Neuron (in vitro differentiated cells): ENCODE data around the gene CDKN2C.

Source experiments
- H2AFZ ChIP-seq: one replicate; pipeline ENCODE4 v1.6.1; 2013; ENCODE audit warnings: low read depth, mild to moderate bottlenecking, inconsistent platforms, low read length, moderate library complexity
- H3K27me3 ChIP-seq: one replicate; pipeline ENCODE4 v1.6.1; 2013; ENCODE audit warnings: low read length; ENCODE audit not compliant: insufficient read depth
- H3K36me3 ChIP-seq: one replicate; pipeline ENCODE4 v1.6.1; 2013; ENCODE audit warnings: low read length; ENCODE audit not compliant: insufficient read depth
- H3K4me1 ChIP-seq: one replicate; pipeline ENCODE4 v1.6.1; 2013; ENCODE audit warnings: low read length; ENCODE audit not compliant: insufficient read depth
- H3K4me3 ChIP-seq: 2 replicates; pipeline ENCODE4 v1.5.1; 2013; ENCODE audit warnings: mild to moderate bottlenecking, low read length, moderate library complexity
- H3K9me3 ChIP-seq: one replicate; pipeline ENCODE4 v1.6.1; 2013; ENCODE audit warnings: low read length

Gene CDKN2C

DNA sequence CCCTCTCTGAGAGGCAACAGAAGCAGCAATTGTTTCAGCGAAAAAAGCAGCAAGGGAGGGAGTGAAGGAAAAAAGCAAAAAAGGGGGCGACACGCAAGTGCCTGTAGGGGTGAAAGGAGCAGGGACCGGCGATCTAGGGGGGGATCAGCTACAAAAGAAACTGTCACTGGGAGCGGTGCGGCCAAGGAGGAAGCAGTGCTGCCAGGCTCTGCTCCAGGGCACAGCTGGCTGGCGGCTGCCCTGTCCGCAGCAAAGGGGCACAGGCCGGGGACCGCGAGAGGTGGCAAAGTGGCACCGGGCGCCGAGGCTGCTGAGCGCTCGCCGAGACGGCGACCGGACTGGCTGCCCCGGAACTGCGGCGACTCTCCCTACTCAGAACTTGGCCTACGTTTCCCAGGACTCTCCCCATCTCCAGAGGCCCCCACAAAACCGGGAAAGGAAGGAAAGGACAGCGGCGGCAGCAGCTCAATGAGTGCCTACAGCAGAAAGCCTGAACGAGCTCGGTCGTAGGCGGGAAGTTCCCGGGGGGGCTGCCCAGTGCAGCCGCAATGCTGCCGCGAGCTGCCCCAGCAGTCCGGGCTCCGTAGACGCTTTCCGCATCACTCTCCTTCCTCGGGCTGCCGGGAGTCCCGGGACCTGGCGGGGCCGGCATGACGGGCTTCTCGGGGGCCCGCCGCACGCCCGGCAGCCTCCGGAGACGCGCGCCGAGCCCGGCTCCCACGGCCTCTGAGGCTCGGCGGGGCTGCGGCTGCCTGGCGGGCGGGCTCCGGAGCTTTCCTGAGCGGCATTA is 1.0 kb upstream of the CDKN2C start:
- Histone ChIP-seq H2AFZ (peak overlapping the region; percentile 82), H3K9me3 (no peaks in the 10 kb centered on the region), H3K36me3 (no peaks in the 10 kb centered on the region), H3K4me1 (peaks cover 20% of the 10 kb centered on the region), H3K4me3 (peak overlapping the region; percentile 63), H3K27me3 (no peaks in the 10 kb centered on the region)

DNA sequence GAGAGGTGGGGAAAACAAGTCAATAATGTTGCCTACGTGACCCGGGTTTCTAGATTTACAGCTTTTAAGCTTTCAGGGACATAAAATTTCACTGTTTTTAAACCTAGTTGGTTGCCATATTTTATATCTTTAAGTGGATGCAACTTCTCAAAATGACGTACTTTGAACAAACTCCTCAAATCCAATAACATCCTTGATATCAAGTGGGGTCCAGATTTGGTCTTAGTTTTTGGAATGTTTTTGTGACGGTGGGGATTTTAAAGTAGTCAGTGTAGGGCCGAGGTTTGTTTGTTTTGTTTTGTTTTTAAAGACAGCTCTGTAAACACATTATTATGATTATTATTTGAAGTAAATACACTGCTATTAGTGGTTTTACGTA is 453 bp downstream of the CDKN2C start:
- H2AFZ ChIP-seq, result peak overlapping the region; percentile 82
- H3K36me3 ChIP-seq, result no peaks in the 10 kb centered on the region
- H3K4me1 ChIP-seq, result peaks cover 20% of the 10 kb centered on the region
- H3K9me3 ChIP-seq, result no peaks in the 10 kb centered on the region
- H3K27me3 ChIP-seq, result peaks cover 2% of the 10 kb centered on the region
- peak overlapping the region; percentile 63 for H3K4me3 ChIP-seq

DNA sequence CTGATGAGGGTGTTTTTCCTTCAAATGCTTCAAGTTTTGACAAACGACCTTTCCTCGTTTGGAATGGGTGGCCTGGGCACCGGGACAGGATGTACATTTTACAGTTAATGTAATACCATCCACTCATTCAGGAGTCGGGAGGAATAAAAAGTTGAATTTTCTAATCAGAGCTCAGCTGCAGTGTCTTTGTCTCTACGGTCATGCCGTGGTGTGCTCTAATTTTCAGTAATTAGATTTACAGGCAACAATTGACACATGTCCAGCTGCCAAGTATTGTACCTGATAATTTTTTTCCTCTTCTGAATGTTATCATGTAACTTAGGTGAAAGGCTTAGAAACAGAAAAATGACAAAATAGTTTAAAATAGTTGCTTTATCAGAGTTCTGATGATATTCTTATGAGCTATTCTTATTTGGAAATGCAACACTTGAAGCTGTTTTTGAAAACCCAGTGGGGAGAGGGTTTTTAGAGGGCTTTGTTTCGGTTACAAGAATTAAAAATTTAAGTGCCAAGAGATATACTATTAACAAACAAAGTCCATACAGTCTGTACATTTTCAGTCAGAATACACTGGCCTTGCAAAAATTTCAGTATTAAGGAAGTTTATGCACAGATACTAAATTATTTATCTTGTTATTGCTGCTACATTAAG is 1.0 kb downstream of the CDKN2C start:
- no peaks in the 10 kb centered on the region for H3K9me3 ChIP-seq
- H3K4me1 ChIP-seq, result peaks cover 20% of the 10 kb centered on the region
- H2AFZ ChIP-seq, result peak overlapping the region; percentile 82
- peak overlapping the region; percentile 63 for H3K4me3 ChIP-seq
- H3K36me3 ChIP-seq, result no peaks in the 10 kb centered on the region
- H3K27me3 ChIP-seq, result peaks cover 7% of the 10 kb centered on the region

DNA sequence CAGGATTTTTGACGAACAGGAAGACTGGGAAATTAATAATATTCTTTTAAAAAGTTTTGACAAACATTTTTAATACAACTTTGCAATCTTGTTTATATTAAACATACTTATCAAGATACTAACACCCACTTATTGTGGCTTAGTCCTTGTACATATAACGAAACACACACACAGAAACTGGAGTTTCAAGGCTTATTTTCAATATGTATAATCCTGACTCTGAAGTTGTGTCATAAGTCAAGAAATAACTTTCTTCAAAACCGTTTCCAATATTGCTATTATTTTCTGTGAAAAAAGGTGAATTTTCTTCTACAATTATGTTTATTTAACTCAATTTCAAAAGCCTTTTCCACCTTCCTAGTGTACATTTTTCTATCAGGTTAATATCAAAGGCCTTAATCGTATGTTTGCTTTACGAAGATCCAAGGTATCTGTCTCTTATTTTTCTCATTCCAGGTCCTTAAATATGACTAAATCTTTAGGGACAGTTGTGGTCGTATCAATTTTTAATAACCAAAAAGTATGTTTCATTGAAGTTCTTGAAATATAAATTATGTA is 1.8 kb downstream of the CDKN2C start:
- H3K4me1 ChIP-seq, result peaks cover 24% of the 10 kb centered on the region
- H2AFZ ChIP-seq, result no peak overlapping the region
- H3K36me3 ChIP-seq, result no peaks in the 10 kb centered on the region
- no peaks in the 10 kb centered on the region for H3K9me3 ChIP-seq
- H3K27me3 ChIP-seq, result peaks cover 15% of the 10 kb centered on the region
- H3K4me3 ChIP-seq, result no peak overlapping the region

DNA sequence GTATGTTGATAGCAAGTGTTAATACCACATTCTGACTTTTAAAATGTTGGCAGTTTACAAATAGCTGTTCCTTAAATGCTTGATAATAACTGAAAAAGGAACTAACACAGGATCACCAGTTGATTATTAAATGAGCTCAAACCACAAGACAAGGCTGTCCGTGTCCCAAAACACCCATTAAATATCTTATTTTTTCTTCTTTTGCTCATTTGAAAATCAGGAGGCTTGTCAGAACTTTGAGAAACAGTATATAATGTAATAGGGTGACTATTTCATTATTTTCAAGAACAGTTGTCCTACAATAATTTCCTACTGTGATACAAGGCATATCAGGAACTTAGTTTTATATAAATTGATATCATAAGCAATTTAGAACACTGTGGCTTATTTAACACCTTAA is 2.7 kb downstream of the CDKN2C start:
- Histone ChIP-seq H2AFZ (no peak overlapping the region), H3K4me3 (no peak overlapping the region), H3K36me3 (no peaks in the 10 kb centered on the region), H3K4me1 (peaks cover 32% of the 10 kb centered on the region), H3K27me3 (peaks cover 22% of the 10 kb centered on the region), H3K9me3 (no peaks in the 10 kb centered on the region)

DNA sequence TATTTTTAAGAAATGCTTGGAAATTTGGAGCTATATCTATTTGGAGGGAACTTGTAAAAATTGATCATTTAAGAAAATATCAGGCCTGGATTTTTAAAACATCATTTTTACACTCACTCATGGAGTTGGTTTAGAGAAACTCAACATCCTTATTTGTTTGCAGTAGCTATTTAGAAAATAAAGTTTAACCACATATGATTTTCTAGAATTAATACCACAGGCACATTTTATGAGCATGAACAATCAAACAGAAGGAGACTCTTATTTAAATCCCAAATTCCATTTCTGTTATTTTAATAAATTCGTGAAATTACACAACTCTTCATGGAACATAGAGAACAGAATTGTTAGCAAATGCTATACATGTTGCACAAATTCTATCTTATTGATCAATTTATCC is 3.2 kb downstream of the CDKN2C start:
- no peaks in the 10 kb centered on the region for H3K9me3 ChIP-seq
- H3K27me3 ChIP-seq, result peaks cover 25% of the 10 kb centered on the region
- H3K36me3 ChIP-seq, result no peaks in the 10 kb centered on the region
- H3K4me1 ChIP-seq, result peaks cover 36% of the 10 kb centered on the region
- H3K4me3 ChIP-seq, result no peak overlapping the region
- H2AFZ ChIP-seq, result no peak overlapping the region

DNA sequence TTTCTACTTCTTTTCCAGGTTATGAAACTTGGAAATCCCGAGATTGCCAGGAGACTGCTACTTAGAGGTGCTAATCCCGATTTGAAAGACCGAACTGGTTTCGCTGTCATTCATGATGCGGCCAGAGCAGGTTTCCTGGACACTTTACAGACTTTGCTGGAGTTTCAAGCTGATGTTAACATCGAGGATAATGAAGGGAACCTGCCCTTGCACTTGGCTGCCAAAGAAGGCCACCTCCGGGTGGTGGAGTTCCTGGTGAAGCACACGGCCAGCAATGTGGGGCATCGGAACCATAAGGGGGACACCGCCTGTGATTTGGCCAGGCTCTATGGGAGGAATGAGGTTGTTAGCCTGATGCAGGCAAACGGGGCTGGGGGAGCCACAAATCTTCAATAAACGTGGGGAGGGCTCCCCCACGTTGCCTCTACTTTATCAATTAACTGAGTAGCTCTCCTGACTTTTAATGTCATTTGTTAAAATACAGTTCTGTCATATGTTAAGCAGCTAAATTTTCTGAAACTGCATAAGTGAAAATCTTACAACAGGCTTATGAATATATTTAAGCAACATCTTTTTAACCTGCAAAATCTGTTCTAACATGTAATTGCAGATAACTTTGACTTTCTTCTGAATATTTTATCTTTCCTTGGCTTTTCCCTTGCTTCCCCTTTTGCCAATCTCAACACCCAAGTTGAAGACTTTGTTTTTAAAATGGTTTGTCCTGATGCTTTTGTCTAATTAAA is 4.0 kb downstream of the CDKN2C start:
- no peaks in the 10 kb centered on the region for H3K9me3 ChIP-seq
- no peak overlapping the region for H3K4me3 ChIP-seq
- H3K4me1 ChIP-seq, result peaks cover 40% of the 10 kb centered on the region
- peaks cover 33% of the 10 kb centered on the region for H3K27me3 ChIP-seq
- no peak overlapping the region for H2AFZ ChIP-seq
- H3K36me3 ChIP-seq, result no peaks in the 10 kb centered on the region

DNA sequence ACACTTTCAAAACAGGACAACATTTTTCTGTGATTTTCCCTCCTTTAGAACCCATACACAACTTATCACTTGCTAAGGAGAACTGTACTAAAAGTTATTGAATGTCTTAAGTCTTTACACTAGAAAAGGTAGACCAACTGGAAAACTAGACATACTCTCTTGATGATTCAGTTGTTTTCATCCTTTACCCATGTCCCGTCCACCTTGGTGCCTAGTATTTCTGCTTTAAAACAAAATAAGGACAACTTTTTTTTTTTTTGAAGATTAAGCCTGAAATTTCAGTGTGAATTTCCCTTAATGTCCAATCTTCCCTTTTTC is 4.5 kb downstream of the CDKN2C start:
- no peaks in the 10 kb centered on the region for H3K36me3 ChIP-seq
- no peak overlapping the region for H2AFZ ChIP-seq
- H3K4me1 ChIP-seq, result peaks cover 40% of the 10 kb centered on the region
- no peak overlapping the region for H3K4me3 ChIP-seq
- peaks cover 38% of the 10 kb centered on the region for H3K27me3 ChIP-seq
- no peaks in the 10 kb centered on the region for H3K9me3 ChIP-seq

DNA sequence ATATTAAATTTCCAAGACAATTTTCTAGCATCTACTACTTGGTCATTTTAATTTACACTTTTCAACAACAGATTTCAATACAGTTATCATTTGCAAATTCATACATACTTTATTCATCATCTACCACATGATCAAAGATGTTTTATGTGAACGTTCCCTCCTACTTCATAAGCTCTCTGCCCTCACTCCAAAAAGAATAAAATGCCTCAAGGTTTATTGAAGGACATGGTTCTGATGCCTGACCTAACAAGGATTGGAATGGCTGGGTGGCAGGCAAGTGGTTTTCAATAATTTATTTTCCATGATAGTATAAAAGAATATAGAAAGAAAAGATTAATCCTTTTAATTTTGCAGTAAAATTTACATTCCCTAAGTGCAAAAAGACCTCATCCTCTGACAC is 5.4 kb downstream of the CDKN2C start:
- Histone ChIP-seq H3K9me3 (no peaks in the 10 kb centered on the region), H3K4me3 (no peak overlapping the region), H3K4me1 (peaks cover 36% of the 10 kb centered on the region), H2AFZ (no peak overlapping the region), H3K36me3 (no peaks in the 10 kb centered on the region), H3K27me3 (peaks cover 39% of the 10 kb centered on the region)

DNA sequence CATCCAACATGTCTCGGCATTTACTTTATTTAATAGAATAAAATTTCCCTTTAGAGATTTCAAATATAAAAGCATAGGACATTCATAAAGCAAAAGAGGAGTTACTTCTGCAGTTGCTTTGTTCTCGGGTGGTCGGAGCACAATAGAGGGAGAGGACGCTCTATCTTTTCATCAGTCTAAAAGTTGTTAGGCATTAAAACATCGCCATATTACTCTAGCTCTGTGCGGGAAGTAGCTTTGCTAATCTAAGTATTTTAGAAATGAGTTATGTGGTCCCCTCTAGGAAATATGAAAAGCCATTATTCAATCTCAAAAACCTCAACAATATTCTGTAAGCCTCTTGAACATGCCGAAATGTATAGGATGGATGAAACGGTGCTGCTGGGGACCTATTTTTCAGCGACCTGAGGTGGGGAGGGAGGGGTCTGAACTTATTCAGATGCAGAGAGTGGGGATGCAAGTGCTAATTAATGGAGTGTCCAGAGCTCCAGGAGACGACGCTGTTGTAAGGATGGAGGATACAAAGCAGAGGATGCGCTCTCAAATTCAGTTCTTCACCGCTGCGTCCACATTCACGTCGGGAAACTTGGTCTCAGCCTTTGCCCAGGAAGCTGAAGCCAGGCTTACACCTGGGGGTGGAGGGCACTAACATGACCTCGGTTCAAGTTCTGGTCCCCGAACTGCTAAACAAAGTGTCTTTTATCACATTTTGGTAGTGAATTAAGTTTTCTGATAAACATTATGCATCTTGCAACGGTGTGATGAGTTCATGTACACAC is 6.3 kb downstream of the CDKN2C start:
- Histone ChIP-seq H3K4me3 (peak overlapping the region; percentile 54), H3K4me1 (peaks cover 27% of the 10 kb centered on the region)

DNA sequence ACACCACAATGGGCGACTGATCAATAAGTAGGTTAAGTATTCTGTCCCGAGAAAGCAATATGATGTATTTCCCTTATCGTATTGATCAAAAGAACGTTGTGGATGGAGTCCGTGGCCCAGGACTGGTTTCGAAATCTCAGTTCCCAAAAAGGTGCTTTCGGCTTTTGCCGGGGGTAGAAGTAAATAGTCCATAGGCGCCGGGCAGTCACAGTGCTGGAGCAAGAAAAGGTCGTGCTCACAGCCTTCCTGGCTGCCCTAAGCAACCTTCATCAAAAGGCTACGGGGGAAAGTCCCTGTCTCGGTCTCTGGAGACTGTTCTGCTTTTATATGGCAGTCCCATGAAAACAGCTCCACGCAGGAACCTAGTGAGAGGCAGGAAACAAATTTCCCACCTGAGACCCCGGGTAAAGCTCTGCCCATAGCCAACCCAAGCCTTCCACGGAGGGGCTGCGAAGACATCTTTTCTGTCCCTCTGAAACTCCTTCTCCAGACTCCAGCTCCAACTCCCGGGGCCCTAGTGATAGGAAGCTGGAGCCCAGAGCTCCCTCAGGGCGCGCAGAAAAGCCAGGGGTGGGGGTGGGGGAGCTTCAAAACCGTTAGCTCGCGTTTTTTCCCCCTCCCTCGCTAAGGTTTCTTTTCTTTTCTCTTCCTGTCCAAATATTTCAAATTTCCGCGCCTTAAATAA is 7.0 kb downstream of the CDKN2C start:
- no peaks in the 10 kb centered on the region for H3K36me3 ChIP-seq
- no peaks in the 10 kb centered on the region for H3K9me3 ChIP-seq
- H3K4me1 ChIP-seq, result peaks cover 21% of the 10 kb centered on the region
- peaks cover 47% of the 10 kb centered on the region for H3K27me3 ChIP-seq
- peak overlapping the region; percentile 98 for H2AFZ ChIP-seq
- H3K4me3 ChIP-seq, result peak overlapping the region; percentile 54

More for the DNA sequence above, 6.3 kb downstream of the CDKN2C start:
- no peaks in the 10 kb centered on the region for H3K9me3 ChIP-seq
- H3K27me3 ChIP-seq, result peaks cover 41% of the 10 kb centered on the region
- no peaks in the 10 kb centered on the region for H3K36me3 ChIP-seq
- no peak overlapping the region for H2AFZ ChIP-seq

DNA sequence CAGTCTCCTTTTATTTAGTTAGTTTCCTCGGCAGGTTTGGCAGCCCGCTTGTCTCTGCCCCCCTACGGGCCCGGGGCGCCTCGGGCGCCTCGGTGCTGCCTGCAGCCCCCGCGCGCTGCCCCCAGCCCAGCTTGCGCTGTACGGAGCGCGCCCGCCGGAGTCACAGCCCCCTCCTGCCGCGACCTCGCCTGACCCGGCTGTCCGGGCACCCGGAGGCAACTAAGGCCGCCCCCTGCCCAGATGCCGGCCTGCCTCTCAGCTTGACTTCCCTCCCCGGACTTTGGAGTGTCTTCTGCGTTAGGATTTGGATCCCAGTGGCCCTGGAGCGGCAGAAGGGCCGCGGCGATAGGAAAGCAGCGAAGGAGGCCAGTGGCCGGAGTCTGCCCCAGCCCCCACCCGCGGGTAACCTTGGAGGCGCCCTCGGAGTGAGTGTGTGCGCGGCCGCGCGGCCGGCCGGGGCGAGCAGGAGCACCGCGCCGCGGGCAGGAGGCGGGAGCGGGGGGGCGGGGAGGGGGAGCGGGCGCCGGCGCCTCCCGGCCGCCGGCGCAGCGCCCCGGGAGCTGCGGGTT is 7.6 kb downstream of the CDKN2C start:
- peak overlapping the region; percentile 54 for H3K4me3 ChIP-seq
- H3K27me3 ChIP-seq, result peaks cover 51% of the 10 kb centered on the region
- H3K4me1 ChIP-seq, result peaks cover 20% of the 10 kb centered on the region
- peak overlapping the region; percentile 98 for H2AFZ ChIP-seq
- no peaks in the 10 kb centered on the region for H3K9me3 ChIP-seq
- H3K36me3 ChIP-seq, result no peaks in the 10 kb centered on the region
